Measurements from ENCODE around the gene KCNH3. TPM values are rescaled to one million over a fixed set of nuclear protein-coding genes. Genes with fewer than 3 reads are reported as not detected.
A peak's percentile ranks its signal among the peaks of the same experiment; 100 is the strongest.
"Not testable (repeated sequence)": the region's sequence is repeated elsewhere in the genome, so short reads cannot be mapped to it uniquely, and the experiment has no call there.

Gene KCNH3
- 1 to 10 TPM; 1.1 to 1.3 TPM for total RNA-seq

- H3K36me3 Mint-ChIP-seq (ENCODE audit: low read depth), result no peaks in the 10 kb centered on the region
- ATAC-seq (replicated peaks), result peak; percentile 84
- no peak within 1 kb of the TSS for H3K27ac Mint-ChIP-seq
- H3K4me3 Mint-ChIP-seq, result peak within 1 kb of the TSS; percentile 64
- H3K9me3 Mint-ChIP-seq, result no peaks in the 10 kb centered on the region
- H3K27me3 Mint-ChIP-seq, result peaks cover 8% of the 10 kb centered on the region
- no peaks in the 10 kb centered on the region for H3K4me1 Mint-ChIP-seq
Measured at GRCh38 chr12:49538510-49539403, at the start of gene KCNH3. KCNH3 (plus strand) TSS chr12:49539030; CDS start chr12:49539417, 387 bp downstream.

- H3K4me3 Mint-ChIP-seq, result no peak overlapping the region
- no peak for ATAC-seq (replicated peaks)
- no peaks in the 10 kb centered on the region for H3K27me3 Mint-ChIP-seq
- peaks cover 14% of the 10 kb centered on the region for H3K36me3 Mint-ChIP-seq (ENCODE audit: low read depth)
- no peak overlapping the region for H3K27ac Mint-ChIP-seq
- no peaks in the 10 kb centered on the region for H3K4me1 Mint-ChIP-seq
- H3K9me3 Mint-ChIP-seq, result no peaks in the 10 kb centered on the region
Measured at GRCh38 chr12:49489154-49489553, 49.7 kb upstream of the KCNH3 start.

DNA sequence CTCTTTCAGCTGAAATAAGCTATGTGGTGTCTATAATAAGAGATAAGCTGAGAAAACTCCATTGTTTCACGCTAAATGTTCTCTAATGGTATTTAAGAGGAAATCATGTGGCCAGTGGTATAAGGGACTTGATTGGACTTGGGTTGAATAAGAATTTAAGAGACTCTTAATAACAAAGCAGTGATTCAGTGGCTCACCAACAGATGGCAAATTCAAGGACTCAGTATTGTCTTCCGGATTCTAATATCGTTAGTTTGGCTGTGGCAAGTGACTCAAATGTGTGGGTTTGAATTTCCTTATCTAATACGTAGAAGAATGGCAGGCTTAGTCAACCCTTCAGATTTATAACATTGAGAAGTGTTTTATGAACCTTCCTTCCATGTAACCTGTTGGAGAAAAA lies 49.1 kb upstream of the KCNH3 start:
- peaks cover 20% of the 10 kb centered on the region for H3K36me3 Mint-ChIP-seq (ENCODE audit: low read depth)
- no peaks in the 10 kb centered on the region for H3K9me3 Mint-ChIP-seq
- H3K4me3 Mint-ChIP-seq, result no peak overlapping the region
- H3K27me3 Mint-ChIP-seq, result no peaks in the 10 kb centered on the region
- no peak overlapping the region for H3K27ac Mint-ChIP-seq
- H3K4me1 Mint-ChIP-seq, result no peaks in the 10 kb centered on the region
- ATAC-seq (replicated peaks), result no peak

DNA sequence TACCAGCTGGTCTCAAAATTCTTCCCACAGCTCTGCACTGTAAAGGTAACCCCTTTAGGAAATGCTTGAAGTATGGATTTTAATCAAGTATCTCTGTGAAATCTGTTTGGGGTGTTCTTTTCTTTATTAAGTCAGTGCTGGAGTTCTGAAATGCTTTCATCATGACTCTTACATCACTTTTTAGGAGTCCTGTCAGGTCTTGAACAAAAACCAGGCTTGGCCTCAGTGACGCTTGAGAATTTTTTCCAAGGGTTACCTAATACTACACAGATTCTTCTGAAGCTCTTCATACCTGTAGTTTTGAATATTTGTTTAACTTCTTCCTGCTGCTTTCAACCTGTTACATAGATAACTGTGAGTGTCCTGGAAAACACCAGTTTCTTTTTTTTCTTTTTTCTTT lies 47.0 kb upstream of the KCNH3 start:
- peaks cover 27% of the 10 kb centered on the region for H3K36me3 Mint-ChIP-seq (ENCODE audit: low read depth)
- no peak overlapping the region for H3K27ac Mint-ChIP-seq
- no peaks in the 10 kb centered on the region for H3K9me3 Mint-ChIP-seq
- H3K4me1 Mint-ChIP-seq, result peaks cover 3% of the 10 kb centered on the region
- H3K4me3 Mint-ChIP-seq, result no peak overlapping the region
- no peaks in the 10 kb centered on the region for H3K27me3 Mint-ChIP-seq
- ATAC-seq (replicated peaks), result no peak

- H3K4me1 Mint-ChIP-seq, result peaks cover 3% of the 10 kb centered on the region
- no peaks in the 10 kb centered on the region for H3K9me3 Mint-ChIP-seq
- H3K4me3 Mint-ChIP-seq, result no peak overlapping the region
- no peak for ATAC-seq (replicated peaks)
- H3K27me3 Mint-ChIP-seq, result no peaks in the 10 kb centered on the region
- peaks cover 37% of the 10 kb centered on the region for H3K36me3 Mint-ChIP-seq (ENCODE audit: low read depth)
- no peak overlapping the region for H3K27ac Mint-ChIP-seq
Measured at GRCh38 chr12:49493900-49494299, 44.9 kb upstream of the KCNH3 start.

GRCh38 chr12:49496417-49497360 lies 42.1 kb upstream of the KCNH3 start:
- no peaks in the 10 kb centered on the region for H3K9me3 Mint-ChIP-seq

GRCh38 chr12:49501895-49502294 lies 36.9 kb upstream of the KCNH3 start:
- ATAC-seq (replicated peaks), result no peak
- Mint-ChIP-seq H3K9me3 (no peaks in the 10 kb centered on the region), H3K36me3 (ENCODE audit: low read depth) (peaks cover 16% of the 10 kb centered on the region), H3K4me3 (no peak overlapping the region), H3K27ac (no peak overlapping the region), H3K4me1 (no peaks in the 10 kb centered on the region), H3K27me3 (no peaks in the 10 kb centered on the region)

More at GRCh38 chr12:49496417-49497360, 42.1 kb upstream of the KCNH3 start:
- Mint-ChIP-seq H3K27me3 (no peaks in the 10 kb centered on the region), H3K27ac (no peak overlapping the region), H3K36me3 (ENCODE audit: low read depth) (peaks cover 43% of the 10 kb centered on the region), H3K4me3 (no peak overlapping the region), H3K4me1 (peaks cover 3% of the 10 kb centered on the region)
- ATAC-seq (replicated peaks), result no peak

DNA sequence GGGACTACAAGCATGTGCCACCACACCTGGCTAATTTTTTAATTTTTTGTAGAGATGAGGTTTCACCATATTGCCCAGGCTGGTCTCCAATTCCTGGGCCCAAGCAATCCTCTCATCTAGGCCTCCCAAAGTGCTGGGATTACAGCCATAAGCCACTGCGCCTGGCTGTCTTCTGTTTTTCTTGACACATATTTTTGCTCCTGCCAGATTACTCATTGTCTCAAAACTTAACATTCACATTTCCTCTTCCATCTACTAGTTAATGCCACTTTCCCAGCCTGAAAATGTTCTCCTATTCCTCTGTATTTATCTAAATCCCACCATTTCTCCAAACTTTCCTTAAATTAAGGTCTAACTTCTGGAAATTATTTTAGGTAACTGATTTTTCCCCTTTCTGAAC lies 36.2 kb upstream of the KCNH3 start:
- ATAC-seq (replicated peaks), result no peak
- Mint-ChIP-seq H3K4me3 (no peak overlapping the region), H3K9me3 (no peaks in the 10 kb centered on the region), H3K27ac (no peak overlapping the region), H3K4me1 (no peaks in the 10 kb centered on the region), H3K27me3 (no peaks in the 10 kb centered on the region), H3K36me3 (ENCODE audit: low read depth) (peaks cover 9% of the 10 kb centered on the region)

DNA sequence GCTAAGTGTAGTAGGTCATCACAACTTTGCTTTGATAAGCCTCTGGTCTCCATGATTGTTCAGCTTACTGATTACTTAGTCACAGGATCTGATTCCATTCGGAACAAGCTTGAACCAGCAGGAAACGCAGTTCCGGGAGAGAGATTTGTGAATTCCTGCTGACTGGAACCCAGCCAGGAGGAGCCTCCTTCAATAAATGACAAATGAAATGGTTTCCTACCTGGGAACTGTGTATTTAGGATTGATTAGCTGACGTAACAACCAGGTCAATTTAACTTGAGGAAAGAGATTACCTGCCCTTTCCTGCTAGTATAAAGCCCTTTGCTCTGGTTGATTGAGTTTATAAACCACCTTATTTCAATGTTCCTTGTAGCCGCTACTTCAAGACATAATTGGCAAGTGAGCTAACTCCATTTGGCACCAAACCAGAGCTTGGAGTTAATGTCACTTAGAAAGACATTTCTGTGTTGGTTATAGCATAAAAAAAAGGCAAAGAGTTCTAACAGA lies 35.1 kb upstream of the KCNH3 start:
- no peak overlapping the region for H3K4me3 Mint-ChIP-seq
- H3K4me1 Mint-ChIP-seq, result no peaks in the 10 kb centered on the region
- no peak for ATAC-seq (replicated peaks)
- H3K27me3 Mint-ChIP-seq, result no peaks in the 10 kb centered on the region
- peaks cover 7% of the 10 kb centered on the region for H3K36me3 Mint-ChIP-seq (ENCODE audit: low read depth)
- H3K27ac Mint-ChIP-seq, result no peak overlapping the region
- H3K9me3 Mint-ChIP-seq, result no peaks in the 10 kb centered on the region

- Mint-ChIP-seq H3K4me3 (no peak overlapping the region), H3K27me3 (no peaks in the 10 kb centered on the region), H3K36me3 (ENCODE audit: low read depth) (no peaks in the 10 kb centered on the region), H3K4me1 (no peaks in the 10 kb centered on the region), H3K27ac (no peak overlapping the region), H3K9me3 (no peaks in the 10 kb centered on the region)
- no peak for ATAC-seq (replicated peaks)
Measured at GRCh38 chr12:49505672-49506071, 33.2 kb upstream of the KCNH3 start.

DNA sequence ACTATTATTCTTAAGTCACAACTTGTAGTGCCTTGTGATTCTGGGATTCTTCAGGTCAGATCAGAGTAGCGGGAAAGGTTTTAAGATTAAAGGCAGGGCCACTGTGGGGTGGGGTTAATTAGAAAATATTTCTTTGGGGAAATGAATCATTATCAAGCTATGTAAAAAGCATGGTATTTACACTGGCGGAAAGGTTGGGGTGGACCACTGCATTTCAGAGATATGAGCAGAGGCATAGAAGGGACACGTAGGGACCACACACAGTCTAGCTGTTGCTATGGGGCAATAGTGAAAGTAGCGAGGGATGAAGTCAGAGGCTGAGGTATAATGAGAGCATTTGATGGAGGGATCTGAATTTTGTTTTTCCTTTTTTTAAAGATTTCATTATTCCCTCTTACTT lies 31.7 kb upstream of the KCNH3 start:
- ATAC-seq (replicated peaks), result no peak
- H3K27me3 Mint-ChIP-seq, result no peaks in the 10 kb centered on the region
- no peaks in the 10 kb centered on the region for H3K9me3 Mint-ChIP-seq
- no peaks in the 10 kb centered on the region for H3K4me1 Mint-ChIP-seq
- no peak overlapping the region for H3K27ac Mint-ChIP-seq
- H3K36me3 Mint-ChIP-seq (ENCODE audit: low read depth), result no peaks in the 10 kb centered on the region
- H3K4me3 Mint-ChIP-seq, result no peak overlapping the region

DNA sequence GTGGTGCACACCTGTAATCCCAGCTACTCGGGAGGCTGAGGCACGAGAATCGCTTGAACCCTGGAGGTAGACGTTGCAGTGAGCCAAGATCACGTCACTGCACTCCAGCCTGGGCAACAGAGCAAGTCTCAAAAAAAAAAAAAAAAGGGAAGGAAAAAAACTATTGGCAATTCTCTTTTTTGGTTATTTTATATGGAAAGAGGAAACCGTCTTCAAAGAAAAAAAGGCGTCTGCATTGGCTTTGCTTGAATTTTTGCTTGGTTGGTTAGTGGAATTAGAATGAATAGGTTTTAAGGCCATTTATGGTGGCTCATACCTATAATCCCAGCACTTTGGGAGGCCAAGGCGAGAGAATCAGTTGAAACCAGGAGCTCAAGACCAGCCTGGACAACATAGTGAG lies 29.1 kb upstream of the KCNH3 start:
- H3K4me3 Mint-ChIP-seq; H3K9me3 Mint-ChIP-seq; ATAC-seq (replicated peaks); H3K27me3 Mint-ChIP-seq; H3K36me3 Mint-ChIP-seq (ENCODE audit: low read depth); H3K4me1 Mint-ChIP-seq; H3K27ac Mint-ChIP-seq: not testable (repeated sequence)

GRCh38 chr12:49511410-49511809 lies 27.4 kb upstream of the KCNH3 start:
- no peak for ATAC-seq (replicated peaks)
- no peak overlapping the region for H3K27ac Mint-ChIP-seq
- no peaks in the 10 kb centered on the region for H3K27me3 Mint-ChIP-seq
- H3K4me1 Mint-ChIP-seq, result no peaks in the 10 kb centered on the region
- no peaks in the 10 kb centered on the region for H3K36me3 Mint-ChIP-seq (ENCODE audit: low read depth)
- H3K4me3 Mint-ChIP-seq, result no peak overlapping the region
- no peaks in the 10 kb centered on the region for H3K9me3 Mint-ChIP-seq

GRCh38 chr12:49512546-49512945 lies 26.3 kb upstream of the KCNH3 start:
- Mint-ChIP-seq H3K4me1 (no peaks in the 10 kb centered on the region), H3K36me3 (ENCODE audit: low read depth) (no peaks in the 10 kb centered on the region), H3K9me3 (no peaks in the 10 kb centered on the region), H3K27ac (no peak overlapping the region), H3K27me3 (no peaks in the 10 kb centered on the region), H3K4me3 (no peak overlapping the region)
- no peak for ATAC-seq (replicated peaks)

All from activated T-helper 17 cell treated with anti-CD3 and anti-CD28 coated beads, Interleukin-2, amount 50 U/mL, for 72 hours (primary cell).